Activated T-cell treated with anti-CD3 and anti-CD28 coated beads for 24 hours (primary cell): Measurements from ENCODE around the gene MYCBPAP.

ENCODE experiments used
- DNase-seq: peaks from one replicate; pipeline ENCODE4 v3.0.0-alpha.2; 2020; ENCODE audit warnings: low read depth

The MYCBPAP gene

GRCh38 chr17:50519141-50519834 is 11.0 kb downstream of the MYCBPAP start:
- DNase-seq: no peak

GRCh38 chr17:50520483-50520882 is 12.2 kb downstream of the MYCBPAP start:
- no peak for DNase-seq

DNA sequence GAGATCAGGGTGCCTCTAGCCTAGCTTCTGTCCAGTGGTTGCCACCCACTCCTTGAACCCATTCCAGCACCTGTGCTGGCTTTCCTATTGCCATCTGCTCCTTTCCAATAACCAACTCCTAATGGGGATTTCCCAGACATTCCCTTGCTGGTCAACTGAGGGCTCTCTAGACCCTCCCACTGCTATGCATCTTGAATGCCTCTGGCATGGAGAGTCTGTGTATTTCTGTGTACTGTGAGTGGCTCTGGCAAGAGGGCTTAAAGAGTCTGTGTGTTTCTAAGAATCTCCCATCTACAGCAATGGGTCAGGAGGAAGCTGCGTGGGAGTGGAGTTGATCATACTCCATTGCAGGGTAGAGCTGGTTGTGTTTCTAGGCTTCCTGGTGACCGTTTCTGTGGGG is 13.3 kb downstream of the MYCBPAP start:
- no peak for DNase-seq

DNA sequence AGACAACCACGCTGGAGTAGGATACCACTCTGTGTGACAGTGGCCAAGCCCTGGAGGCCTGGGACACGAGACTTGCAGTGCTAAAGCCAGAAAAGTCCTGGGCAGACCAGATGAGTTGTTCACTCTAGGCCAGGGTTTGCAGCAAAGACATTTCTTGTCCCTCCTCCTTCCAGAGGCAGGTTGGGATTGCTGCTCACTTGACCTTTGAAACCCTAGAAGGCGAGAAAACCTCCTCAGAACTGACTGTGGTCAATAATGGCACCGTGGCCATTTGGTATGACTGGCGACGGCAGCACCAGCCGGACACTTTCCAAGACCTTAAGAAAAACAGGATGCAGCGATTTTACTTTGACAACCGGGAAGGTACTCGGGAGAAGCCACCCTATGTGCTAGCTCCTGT is 14.5 kb downstream of the MYCBPAP start:
- no peak for DNase-seq

DNA sequence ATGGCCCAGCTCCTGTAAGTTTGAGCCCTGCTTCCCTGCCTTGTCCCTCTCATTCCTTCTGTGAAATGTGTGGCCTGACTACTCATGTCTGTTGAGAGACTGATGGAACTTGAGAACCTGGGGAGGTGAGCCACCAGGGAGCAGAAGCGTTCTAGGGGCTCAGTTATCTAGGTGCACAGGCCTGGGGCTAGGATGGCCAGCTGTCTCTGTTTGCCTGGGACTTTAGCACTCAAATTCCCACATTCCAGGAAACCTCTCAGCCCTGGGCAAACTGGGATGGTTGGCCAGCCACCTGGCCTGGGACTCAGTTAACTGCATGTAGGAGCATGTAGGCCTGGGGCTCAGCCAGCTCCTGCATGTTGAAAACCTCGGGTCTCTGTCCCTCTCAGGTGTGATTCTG is 15.0 kb downstream of the MYCBPAP start:
- DNase-seq: no peak

DNA sequence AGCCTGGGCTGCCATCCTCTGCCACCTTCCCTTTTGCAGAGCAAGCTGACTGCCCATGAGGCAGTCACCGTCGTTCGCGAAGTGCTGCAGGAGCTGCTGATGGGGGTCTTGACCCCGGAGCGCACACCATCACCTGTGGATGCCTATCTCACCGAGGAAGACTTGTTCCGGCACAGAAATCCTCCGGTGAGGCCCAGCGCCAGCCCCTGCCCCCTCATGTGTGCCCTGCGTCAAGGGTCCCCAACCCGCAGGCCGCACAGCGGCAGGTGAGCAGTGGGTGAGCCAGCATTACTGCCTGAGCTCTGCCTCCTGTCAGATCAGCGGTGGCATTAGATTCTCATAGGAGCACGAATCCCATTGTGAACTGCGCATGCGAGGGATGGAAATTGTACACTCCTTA is 16.6 kb downstream of the MYCBPAP start:
- no peak for DNase-seq

GRCh38 chr17:50527155-50527762 is 19.0 kb downstream of the MYCBPAP start:
- DNase-seq: no peak

GRCh38 chr17:50527949-50528474 is 19.8 kb downstream of the MYCBPAP start:
- no peak for DNase-seq

DNA sequence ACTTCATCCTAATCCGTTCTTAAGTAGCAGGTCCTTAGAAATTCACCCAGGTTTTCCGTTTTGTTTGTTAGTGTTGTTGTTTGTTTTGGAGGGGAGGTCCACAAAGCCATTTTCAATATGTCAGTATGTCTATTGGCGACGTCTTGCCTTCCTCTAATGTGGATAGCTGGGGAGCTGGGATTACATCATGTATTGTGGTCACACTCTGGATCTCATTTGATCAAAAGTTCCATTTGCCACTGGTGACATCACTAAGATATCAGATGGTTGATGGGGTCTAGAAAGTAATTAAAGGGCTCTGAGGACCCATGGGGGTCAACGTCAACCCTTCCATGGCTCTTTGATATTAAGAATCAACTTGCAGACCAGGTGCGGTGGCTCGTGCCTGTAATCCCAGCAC is 21.6 kb downstream of the MYCBPAP start:
- no peak for DNase-seq

DNA sequence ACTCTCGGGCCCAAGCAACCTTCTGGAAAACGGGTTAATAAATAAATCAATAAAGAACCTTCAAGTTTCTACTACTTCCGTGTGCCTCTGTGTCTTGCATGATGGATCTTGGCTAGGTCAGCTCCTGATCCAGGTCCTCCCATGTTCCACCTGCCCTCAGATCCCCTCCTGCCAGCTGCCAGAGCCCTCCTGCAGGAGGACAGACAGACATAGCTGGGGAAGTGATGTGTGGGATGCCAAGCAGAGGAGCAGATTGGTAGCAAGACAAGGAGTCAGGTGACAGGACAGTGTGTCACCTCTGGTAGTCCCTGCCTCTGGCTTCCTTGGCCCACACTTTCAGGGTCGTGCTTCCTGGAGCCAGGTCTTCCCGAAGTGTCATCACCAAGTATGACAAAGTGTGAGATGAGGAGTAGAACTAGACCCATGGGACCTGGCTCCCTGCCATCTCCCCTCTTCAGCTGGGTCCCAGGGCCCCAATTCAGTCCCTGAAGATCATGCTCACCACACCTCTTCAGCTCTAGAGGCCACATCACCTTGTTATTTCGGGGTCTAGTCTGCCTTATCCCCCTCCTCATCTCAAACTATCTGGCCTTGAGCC is 23.3 kb downstream of the MYCBPAP start:
- DNase-seq: no peak

GRCh38 chr17:50532452-50533024 is 24.3 kb downstream of the MYCBPAP start, which contains the start of gene EPN3:
TSS of gene EPN3 (plus strand) at chr17:50532735. CDS start at chr17:50536557, 3,822 bp downstream.
- DNase-seq: no peak

- DNase-seq: no peak
Observed at GRCh38 chr17:50533185-50533584, 24.9 kb downstream of the MYCBPAP start.

DNA sequence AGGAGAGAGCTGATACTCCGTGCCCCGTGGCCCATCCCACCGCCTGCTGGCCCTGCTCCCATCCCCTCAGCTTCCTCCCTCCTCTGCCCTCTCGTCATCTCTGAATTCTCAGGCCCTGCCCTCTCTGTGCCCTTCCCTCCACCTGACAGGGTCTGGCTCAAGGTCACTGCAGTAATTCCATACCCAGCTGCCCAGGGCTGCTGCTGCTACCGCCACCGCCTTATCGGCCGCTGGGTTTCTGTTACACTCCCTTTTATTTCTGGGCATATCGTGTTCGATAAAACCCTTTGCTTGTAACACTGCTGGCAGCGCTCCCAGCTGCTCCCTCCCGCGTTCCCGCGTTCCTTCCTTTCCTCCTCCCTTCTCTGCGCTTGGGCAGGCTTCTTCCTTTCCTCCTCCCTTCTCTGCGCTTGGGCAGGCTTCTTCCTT is 25.5 kb downstream of the MYCBPAP start:
- DNase-seq: no peak

DNA sequence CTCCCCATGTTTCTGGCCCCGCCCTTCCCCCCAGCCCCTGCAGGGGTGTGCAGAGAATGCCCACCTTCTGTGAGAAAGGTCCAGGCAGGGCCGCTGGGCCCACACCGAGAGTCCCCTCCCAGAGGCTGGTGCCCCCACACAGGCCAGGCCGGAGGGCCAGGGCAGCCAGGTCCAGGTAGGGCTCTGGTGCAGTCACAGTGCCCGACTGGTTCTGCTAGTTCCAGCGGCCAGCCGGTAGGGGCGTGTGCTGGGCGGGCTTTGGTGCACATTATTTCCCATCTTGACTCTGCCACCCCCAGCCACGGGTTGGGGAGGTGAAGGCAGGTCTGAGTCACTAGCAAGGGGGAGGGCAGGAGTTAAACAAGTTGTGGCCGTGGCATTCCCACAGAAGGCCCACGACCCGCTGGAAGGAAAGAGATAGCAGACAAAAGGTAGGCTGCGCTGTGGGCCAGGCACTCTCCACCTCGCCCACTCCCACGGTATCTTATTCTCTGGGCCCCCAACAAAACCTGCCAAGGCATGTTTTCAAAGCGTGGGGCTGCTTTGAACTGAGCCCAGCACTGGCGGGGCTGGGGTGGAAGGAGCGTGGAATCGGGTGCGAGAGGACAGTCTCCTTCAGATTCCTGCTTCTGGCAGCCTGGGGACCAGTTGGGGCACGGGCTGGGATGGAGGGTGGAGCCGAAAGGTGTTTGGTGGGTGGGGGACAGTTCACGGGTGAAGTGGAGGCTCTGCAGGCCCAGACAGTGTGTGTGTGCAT is 26.2 kb downstream of the MYCBPAP start:
- peak; percentile 10 for DNase-seq

- DNase-seq: no peak
Observed at GRCh38 chr17:50534979-50535326, 26.7 kb downstream of the MYCBPAP start.

GRCh38 chr17:50535407-50535806 is 27.2 kb downstream of the MYCBPAP start:
- no peak for DNase-seq

DNA sequence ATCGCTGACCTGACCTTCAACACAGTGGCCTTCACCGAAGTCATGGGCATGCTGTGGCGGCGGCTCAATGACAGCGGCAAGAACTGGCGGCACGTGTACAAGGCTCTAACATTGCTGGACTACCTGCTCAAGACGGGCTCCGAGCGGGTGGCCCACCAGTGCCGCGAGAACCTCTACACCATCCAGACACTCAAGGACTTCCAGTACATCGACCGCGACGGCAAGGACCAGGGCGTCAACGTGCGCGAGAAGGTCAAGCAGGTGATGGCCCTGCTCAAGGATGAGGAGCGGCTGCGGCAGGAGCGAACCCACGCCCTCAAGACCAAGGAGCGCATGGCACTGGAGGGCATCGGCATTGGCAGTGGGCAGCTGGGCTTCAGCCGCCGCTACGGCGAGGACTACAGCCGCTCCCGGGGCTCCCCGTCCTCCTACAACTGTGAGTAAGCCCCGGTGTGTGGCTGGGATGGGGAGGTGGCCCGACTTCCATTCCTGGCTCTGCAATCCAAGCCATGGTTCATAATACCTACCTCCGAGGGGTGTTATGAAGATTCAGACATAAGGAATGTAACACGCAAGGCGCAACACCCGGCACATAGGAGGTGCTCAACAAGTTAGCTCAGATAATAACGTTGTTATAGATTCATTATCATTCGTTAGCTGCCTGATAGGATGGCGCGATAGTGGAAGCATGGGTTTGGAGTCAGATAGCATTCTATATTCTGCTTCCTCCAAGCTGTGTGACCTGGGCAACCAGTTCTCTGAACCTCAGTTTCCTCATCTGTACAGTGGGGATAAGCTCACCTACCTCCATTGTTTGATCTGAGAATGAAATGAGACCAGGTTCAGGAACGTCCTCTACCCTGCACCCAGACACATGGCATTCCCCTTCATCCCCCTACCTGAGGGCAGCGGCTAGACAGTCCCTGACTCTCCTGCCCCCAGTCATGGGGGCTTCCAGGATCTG is 28.7 kb downstream of the MYCBPAP start:
- DNase-seq: no peak

GRCh38 chr17:50537721-50538548 is 29.7 kb downstream of the MYCBPAP start:
- no peak for DNase-seq

GRCh38 chr17:50538549-50539410 is 30.5 kb downstream of the MYCBPAP start:
- no peak for DNase-seq
